Measurements from ENCODE around the gene IRX4. TPM values are rescaled to one million over a fixed set of nuclear protein-coding genes. Genes with fewer than 3 reads are reported as not detected.
"Not testable (repeated sequence)": the region's sequence is repeated elsewhere in the genome, so short reads cannot be mapped to it uniquely, and the experiment has no call there.

Gene IRX4
- total RNA-seq, 1 donor = not detected

DNA sequence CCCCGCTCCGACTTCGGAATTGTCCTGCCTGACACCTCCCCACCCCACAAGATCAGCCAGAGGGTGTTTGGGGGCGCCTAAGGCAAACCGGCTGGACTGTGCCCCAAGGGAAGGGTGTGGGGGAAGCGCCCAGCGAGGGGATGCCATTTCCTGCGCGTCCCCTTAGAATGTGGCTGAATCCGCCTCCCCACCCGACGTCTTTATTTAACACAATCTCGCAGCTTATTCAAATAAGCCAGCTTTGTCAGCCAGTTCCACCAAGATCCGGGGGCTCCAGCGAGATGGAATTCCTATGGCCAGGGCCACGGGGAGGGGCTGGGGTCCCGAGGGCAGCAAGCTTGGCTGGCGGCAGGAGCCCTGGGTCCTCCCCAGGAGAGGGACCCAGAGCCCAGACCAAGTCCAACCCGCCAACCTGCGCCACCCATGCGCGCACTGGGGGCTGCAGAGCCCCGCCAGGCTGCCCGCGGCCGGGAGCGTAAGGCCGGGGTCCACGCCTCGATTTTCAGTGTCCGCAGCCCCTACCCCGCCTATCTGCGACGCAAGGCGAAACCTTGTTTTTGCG lies 7.4 kb downstream of the IRX4 start:
- TF ChIP-seq, protein P1, sequence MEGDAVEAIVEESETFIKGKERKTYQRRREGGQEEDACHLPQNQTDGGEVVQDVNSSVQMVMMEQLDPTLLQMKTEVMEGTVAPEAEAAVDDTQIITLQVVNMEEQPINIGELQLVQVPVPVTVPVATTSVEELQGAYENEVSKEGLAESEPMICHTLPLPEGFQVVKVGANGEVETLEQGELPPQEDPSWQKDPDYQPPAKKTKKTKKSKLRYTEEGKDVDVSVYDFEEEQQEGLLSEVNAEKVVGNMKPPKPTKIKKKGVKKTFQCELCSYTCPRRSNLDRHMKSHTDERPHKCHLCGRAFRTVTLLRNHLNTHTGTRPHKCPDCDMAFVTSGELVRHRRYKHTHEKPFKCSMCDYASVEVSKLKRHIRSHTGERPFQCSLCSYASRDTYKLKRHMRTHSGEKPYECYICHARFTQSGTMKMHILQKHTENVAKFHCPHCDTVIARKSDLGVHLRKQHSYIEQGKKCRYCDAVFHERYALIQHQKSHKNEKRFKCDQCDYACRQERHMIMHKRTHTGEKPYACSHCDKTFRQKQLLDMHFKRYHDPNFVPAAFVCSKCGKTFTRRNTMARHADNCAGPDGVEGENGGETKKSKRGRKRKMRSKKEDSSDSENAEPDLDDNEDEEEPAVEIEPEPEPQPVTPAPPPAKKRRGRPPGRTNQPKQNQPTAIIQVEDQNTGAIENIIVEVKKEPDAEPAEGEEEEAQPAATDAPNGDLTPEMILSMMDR (IDR thresholded peaks at IDR 0.05; ENCODE audit: insufficient read depth, low read length) = no peak
- no peak overlapping the region for H3K4me3 ChIP-seq (ENCODE audit: low read depth, low read length)
- no peak for DNase-seq (ENCODE audit: low read depth)

DNA sequence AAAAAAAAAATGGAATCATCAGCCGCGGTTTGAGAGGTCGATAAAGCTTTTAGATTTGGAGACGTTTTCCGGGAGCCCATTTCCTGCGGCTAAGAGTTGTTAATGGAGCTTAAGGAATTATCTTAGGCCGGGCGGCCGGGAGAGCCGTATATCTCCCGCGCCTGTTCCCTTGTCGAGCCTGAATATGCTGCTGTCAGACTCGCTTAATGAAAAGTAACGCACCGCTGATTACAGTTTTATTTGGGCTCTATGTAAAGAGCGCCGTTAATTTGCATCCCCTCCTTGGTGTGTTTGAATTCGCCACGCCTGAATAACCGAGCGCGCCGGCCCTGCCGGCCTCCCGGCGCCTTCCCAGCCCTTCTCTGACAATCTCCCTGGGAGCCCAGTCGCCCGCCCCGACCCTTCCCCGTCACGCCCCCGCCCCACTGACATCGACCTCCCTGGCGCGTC lies 7.9 kb downstream of the IRX4 start:
- TF ChIP-seq, protein P1 (IDR thresholded peaks at IDR 0.05; ENCODE audit: insufficient read depth, low read length) = no peak
- no peak overlapping the region for H3K4me3 ChIP-seq (ENCODE audit: low read depth, low read length)
- DNase-seq (ENCODE audit: low read depth) = no peak

DNA sequence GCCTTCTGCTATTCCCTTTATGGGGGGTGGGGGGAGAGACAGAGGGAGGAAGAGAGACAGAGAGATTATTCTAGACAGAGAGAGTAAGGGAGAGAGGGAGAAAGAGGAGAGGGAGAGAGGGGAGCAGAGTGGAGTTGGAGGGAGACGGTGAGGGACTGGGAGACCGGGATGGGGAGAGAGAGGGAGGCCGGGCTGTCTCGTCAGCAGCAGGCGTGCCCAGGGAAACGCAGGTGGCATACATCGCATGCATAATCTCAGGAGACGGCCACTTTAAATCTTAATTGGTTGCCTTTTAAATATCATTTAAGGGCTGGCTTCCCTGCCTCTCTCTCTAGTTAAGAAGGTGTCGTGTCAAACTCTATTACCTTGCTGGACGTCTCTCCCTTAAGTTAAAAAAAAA lies 8.4 kb downstream of the IRX4 start:
- DNase-seq (ENCODE audit: low read depth) = no peak
- TF ChIP-seq, protein P1 (IDR thresholded peaks at IDR 0.05; ENCODE audit: insufficient read depth, low read length) = no peak

DNA sequence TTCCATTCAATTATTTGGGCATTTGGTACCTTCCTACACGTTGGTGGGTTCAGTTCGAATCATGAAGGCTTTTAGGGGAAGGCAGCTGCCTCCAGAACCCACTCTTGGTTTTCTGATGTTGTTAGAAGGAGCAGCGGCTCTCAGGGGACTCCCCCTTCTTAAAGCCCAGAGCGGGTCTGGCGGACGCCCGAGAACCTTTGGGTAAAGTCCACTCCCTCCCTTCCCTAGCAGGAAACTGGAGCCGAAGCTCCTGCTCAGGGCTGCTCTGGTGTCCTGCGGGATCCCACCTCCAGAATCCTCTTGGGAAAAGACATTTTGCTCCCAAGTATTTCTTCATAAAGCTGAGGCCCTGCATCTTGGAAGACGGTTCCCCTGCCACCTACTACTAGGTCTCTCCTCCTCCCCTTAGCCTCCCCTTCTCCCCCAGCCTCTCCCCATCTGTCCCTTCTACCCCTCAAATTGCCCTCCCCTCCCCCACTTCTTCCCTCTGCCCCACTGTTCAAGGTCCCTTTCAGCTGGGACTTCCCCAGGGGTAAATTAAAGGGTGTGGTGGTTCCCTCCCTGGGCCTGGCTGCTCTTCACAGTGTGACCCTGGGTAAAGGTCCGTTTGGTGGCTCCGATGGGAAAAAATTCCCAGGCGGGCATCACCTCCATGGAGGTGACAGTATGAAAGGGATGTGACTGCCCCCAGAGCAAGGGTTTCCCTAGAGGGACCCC lies 9.3 kb downstream of the IRX4 start:
- TF ChIP-seq, protein P1 (IDR thresholded peaks at IDR 0.05; ENCODE audit: insufficient read depth, low read length) = no peak
- DNase-seq (ENCODE audit: low read depth) = no peak
- H3K4me3 ChIP-seq (ENCODE audit: low read depth, low read length) = no peak overlapping the region

More for the DNA sequence above, 8.4 kb downstream of the IRX4 start:
- H3K4me3 ChIP-seq (ENCODE audit: low read depth, low read length) = no peak overlapping the region

DNA sequence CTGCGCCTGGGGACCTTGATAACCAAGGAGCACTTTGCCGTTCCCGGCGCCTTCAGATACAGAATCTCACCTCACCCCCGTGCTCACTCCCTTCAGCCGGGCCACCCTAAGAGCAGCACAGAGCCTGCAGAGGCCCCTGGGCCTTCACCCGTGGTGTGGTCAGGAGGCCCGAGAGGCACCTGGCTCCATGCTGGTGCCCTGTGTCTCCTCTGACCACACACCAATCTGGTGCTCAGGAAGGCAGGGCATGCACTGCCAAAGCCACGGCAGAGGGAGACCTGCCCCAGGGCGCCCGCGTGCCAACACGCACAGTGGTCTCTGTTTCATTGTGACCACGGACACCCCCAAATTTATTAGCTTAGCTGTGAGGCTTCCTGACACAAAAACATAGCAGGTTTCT lies 11.3 kb downstream of the IRX4 start:
- H3K4me3 ChIP-seq (ENCODE audit: low read depth, low read length) = no peak overlapping the region
- no peak for DNase-seq (ENCODE audit: low read depth)
- TF ChIP-seq, protein P1 (IDR thresholded peaks at IDR 0.05; ENCODE audit: insufficient read depth, low read length) = no peak

DNA sequence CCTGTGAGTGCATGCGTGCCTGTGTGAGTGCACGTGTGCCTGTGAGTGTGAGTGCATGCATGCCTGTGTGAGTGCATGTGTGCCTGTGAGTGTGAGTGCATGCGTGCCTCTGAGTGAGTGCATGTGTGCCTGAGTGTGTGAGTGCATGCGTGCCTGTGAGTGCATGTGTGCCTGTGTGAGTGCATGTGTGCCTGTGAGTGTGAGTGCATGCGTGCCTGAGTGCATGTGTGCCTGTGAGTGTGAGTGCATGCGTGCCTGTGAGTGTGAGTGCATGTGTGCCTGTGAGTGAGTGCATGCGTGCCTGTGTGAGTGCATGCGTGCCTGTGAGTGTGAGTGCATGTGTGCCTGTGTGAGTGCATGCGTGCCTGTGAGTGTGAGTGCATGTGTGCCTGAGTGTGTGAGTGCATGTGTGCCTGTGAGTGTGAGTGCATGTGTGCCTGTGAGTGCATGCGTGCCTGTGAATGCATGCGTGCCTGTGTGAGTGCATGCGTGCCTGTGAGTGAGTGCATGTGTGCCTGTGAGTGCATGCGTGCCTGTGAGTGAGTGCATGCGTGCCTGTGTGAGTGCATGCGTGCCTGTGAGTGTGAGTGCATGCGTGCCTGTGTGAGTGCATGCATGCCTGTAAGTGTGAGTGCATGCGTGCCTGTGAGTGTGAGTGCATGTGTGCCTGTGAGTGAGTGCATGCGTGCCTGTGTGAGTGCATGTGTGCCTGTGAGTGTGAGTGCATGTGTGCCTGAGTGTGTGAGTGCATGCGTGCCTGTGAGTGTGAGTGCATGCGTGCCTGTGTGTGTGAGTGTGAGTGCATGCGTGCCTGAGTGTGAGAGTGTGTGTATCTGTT lies 12.1 kb downstream of the IRX4 start:
- not testable (repeated sequence) for H3K4me3 ChIP-seq (ENCODE audit: low read depth, low read length); DNase-seq (ENCODE audit: low read depth)

DNA sequence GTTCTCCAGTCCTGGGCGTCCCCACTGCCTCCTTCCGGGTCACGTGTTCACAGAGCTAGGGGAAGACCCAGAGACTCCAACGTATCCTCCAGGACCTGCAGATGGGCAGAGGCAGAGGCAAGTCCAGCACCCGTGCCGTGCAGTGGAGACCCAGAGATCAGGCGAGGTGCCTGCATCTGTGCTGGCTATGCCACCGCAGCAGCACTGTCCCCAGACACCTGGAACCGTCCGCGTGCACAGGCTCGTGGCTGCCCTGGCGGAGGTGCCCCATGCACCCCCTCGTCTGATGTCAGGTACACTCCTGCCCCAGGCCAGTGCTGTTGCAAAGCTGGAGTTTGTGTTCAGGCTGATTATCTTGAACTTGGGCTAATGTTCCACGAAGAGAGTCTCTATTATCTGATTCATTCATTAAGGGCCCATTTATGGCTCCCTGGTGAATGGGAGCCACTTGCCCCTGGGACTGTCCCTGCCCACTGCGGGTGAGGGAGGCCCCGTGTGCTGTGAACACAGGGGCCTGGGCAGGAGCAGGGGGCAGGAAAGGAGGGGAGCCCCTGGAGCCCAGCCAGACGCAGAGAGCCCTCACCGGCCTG lies 13.7 kb downstream of the IRX4 start:
- TF ChIP-seq, protein P1 (IDR thresholded peaks at IDR 0.05; ENCODE audit: insufficient read depth, low read length) = no peak
- no peak overlapping the region for H3K4me3 ChIP-seq (ENCODE audit: low read depth, low read length)
- no peak for DNase-seq (ENCODE audit: low read depth)
